ENCODE results near the gene RBBP8. TPM values are rescaled to one million over a fixed set of nuclear protein-coding genes. Genes with fewer than 3 reads are reported as not detected.

Gene RBBP8
- total RNA-seq, 1 experiment from 2014 or later = 65.2 TPM

GRCh38 chr18:22988208-22988607 is 55.1 kb downstream of the RBBP8 start:
- no peak for DNase-seq

More at GRCh38 chr18:22988208-22988607, 55.1 kb downstream of the RBBP8 start:
- Histone ChIP-seq H3K27me3 (ENCODE audit: insufficient read depth, low read length) (no peaks in the 10 kb centered on the region), H4K91ac (ENCODE audit: insufficient read length, low read depth, low read length) (no peak overlapping the region), H3K4ac (ENCODE audit: low read depth, low read length) (no peak overlapping the region), H3K4me2 (ENCODE audit: insufficient read depth, insufficient read length, low read length) (no peak overlapping the region), H2BK15ac (ENCODE audit: low read depth, low read length) (no peak overlapping the region), H4K8ac (replicated peaks; ENCODE audit: insufficient read length, low read depth, low read length) (no peak overlapping the region), H3K9me3 (ENCODE audit: control insufficient read depth, low read depth, low read length) (no peaks in the 10 kb centered on the region), H4K5ac (ENCODE audit: insufficient read length, low read depth, low read length) (no peak overlapping the region), H3K23me2 (ENCODE audit: insufficient read length, low read depth, low read length, poor library complexity, severe bottlenecking) (no peaks in the 10 kb centered on the region), H3K4me1 (ENCODE audit: insufficient read depth, low read length) (no peaks in the 10 kb centered on the region), H3T11ph (ENCODE audit: low read length) (no peak overlapping the region), H3K56ac (ENCODE audit: insufficient read length, low read depth, low read length) (no peak overlapping the region), H2AFZ (ENCODE audit: low read length) (no peak overlapping the region), H2BK20ac (ENCODE audit: low read depth, low read length, poor library complexity, severe bottlenecking) (no peak overlapping the region), H4K20me1 (ENCODE audit: control insufficient read depth, insufficient read depth, insufficient read length) (no peaks in the 10 kb centered on the region), H3K79me1 (ENCODE audit: insufficient read depth, low read depth, low read length, poor library complexity, severe bottlenecking) (no peaks in the 10 kb centered on the region), H2BK120ac (ENCODE audit: low read depth, low read length, poor library complexity, severe bottlenecking) (no peak overlapping the region), H3K9ac (ENCODE audit: extremely low read depth, insufficient read length, low read length) (no peak overlapping the region), H2BK12ac (ENCODE audit: insufficient read length, low read depth, low read length) (no peak overlapping the region), H3K18ac (ENCODE audit: insufficient read length, low read depth, low read length) (no peak overlapping the region), H3K14ac (ENCODE audit: insufficient read depth, low read length) (no peak overlapping the region), H2BK5ac (ENCODE audit: insufficient read length, low read length) (no peak overlapping the region), H3K23ac (ENCODE audit: insufficient read length, low read depth, low read length) (no peak overlapping the region), H3K27ac (ENCODE audit: insufficient read length, low read depth, low read length) (no peak overlapping the region), H2AK5ac (ENCODE audit: insufficient read length, low read length) (no peak overlapping the region), H3K79me2 (ENCODE audit: insufficient read depth, low read length) (no peaks in the 10 kb centered on the region)
- Mint-ChIP-seq H3K4me1 (no peaks in the 10 kb centered on the region), H3K4me3 (no peak overlapping the region), H3K9me3 (no peaks in the 10 kb centered on the region), H3K36me3 (ENCODE audit: insufficient read depth in 1 of 3, low read depth in 3 of 3) (peaks cover 11 to 42% (median 28%) of the 10 kb centered on the region in 3 experiments; a peak in 5 of 7 replicates), H3K27me3 (ENCODE audit: low read depth) (no peaks in the 10 kb centered on the region), H3K27ac (no peak overlapping the region)
- TF ChIP-seq, protein P1, sequence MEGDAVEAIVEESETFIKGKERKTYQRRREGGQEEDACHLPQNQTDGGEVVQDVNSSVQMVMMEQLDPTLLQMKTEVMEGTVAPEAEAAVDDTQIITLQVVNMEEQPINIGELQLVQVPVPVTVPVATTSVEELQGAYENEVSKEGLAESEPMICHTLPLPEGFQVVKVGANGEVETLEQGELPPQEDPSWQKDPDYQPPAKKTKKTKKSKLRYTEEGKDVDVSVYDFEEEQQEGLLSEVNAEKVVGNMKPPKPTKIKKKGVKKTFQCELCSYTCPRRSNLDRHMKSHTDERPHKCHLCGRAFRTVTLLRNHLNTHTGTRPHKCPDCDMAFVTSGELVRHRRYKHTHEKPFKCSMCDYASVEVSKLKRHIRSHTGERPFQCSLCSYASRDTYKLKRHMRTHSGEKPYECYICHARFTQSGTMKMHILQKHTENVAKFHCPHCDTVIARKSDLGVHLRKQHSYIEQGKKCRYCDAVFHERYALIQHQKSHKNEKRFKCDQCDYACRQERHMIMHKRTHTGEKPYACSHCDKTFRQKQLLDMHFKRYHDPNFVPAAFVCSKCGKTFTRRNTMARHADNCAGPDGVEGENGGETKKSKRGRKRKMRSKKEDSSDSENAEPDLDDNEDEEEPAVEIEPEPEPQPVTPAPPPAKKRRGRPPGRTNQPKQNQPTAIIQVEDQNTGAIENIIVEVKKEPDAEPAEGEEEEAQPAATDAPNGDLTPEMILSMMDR (conservative IDR thresholded peaks at IDR 0.05) = no peak
- WGBS (ENCODE audit: extremely low coverage, insufficient read length, low lambda C conversion rate) = no CpG with 5 or more reads among the region's 3 CpGs

Measured in H9 (cell line).